ENCODE results near the gene TMEM259.

Gene TMEM259

GRCh38 chr19:1063909-1064660, 43.2 kb upstream of the TMEM259 start:
- H3K4me1 ChIP-seq (ENCODE audit: control insufficient read depth, insufficient read depth, low read length) = peaks cover 21% of the 10 kb centered on the region
- H3K27me3 ChIP-seq (ENCODE audit: control insufficient read depth in 1 of 2, insufficient read depth in 2 of 2, low read length in 2 of 2) = peaks cover 34 to 50% of the 10 kb centered on the region in 2 donors
- no peak overlapping the region for H3K9ac ChIP-seq (ENCODE audit: low read length in 2 of 2)
- no peaks in the 10 kb centered on the region for H3K9me3 ChIP-seq (ENCODE audit: control insufficient read depth in 2 of 2, low read length in 2 of 2)
- no peaks in the 10 kb centered on the region for H3K36me3 ChIP-seq (ENCODE audit: control insufficient read depth in 2 of 2, insufficient read depth in 2 of 2, low read length in 2 of 2)
- H3K27ac ChIP-seq (ENCODE audit: low read length) = no peak overlapping the region
- H3K4me3 ChIP-seq (ENCODE audit: low read length in 2 of 2) = no peak overlapping the region

GRCh38 chr19:1063030-1063908, 42.3 kb upstream of the TMEM259 start:
- Histone ChIP-seq H3K9me3 (ENCODE audit: control insufficient read depth in 2 of 2, low read length in 2 of 2) (peaks cover 0 to 7% of the 10 kb centered on the region in 2 donors), H3K4me1 (ENCODE audit: control insufficient read depth, insufficient read depth, low read length) (peaks cover 21% of the 10 kb centered on the region), H3K36me3 (ENCODE audit: control insufficient read depth in 2 of 2, insufficient read depth in 2 of 2, low read length in 2 of 2) (no peaks in the 10 kb centered on the region), H3K4me3 (ENCODE audit: low read length in 2 of 2) (no peak overlapping the region), H3K27me3 (ENCODE audit: control insufficient read depth in 1 of 2, insufficient read depth in 2 of 2, low read length in 2 of 2) (peaks cover 26 to 41% of the 10 kb centered on the region in 2 donors), H3K27ac (ENCODE audit: low read length) (no peak overlapping the region), H3K9ac (ENCODE audit: low read length in 2 of 2) (no peak overlapping the region)

GRCh38 chr19:1062387-1063029, 41.6 kb upstream of the TMEM259 start:
- Histone ChIP-seq H3K4me1 (ENCODE audit: control insufficient read depth, insufficient read depth, low read length) (peaks cover 20% of the 10 kb centered on the region), H3K27me3 (ENCODE audit: control insufficient read depth in 1 of 2, insufficient read depth in 2 of 2, low read length in 2 of 2) (peaks cover 20 to 34% of the 10 kb centered on the region in 2 donors), H3K9ac (ENCODE audit: low read length in 2 of 2) (no peak overlapping the region)

GRCh38 chr19:1061987-1062386, 41.1 kb upstream of the TMEM259 start:
- H3K27ac ChIP-seq (ENCODE audit: low read length) = no peak overlapping the region
- H3K27me3 ChIP-seq (ENCODE audit: control insufficient read depth in 1 of 2, insufficient read depth in 2 of 2, low read length in 2 of 2) = peaks cover 20 to 29% of the 10 kb centered on the region in 2 donors
- H3K36me3 ChIP-seq (ENCODE audit: control insufficient read depth in 2 of 2, insufficient read depth in 2 of 2, low read length in 2 of 2) = peaks cover 0 to 6% of the 10 kb centered on the region in 2 donors
- H3K9ac ChIP-seq (ENCODE audit: low read length in 2 of 2) = no peak overlapping the region
- no peak overlapping the region for H3K4me3 ChIP-seq (ENCODE audit: low read length in 2 of 2)
- H3K9me3 ChIP-seq (ENCODE audit: control insufficient read depth in 2 of 2, low read length in 2 of 2) = peaks cover 5 to 20% of the 10 kb centered on the region in 2 donors
- peaks cover 15% of the 10 kb centered on the region for H3K4me1 ChIP-seq (ENCODE audit: control insufficient read depth, insufficient read depth, low read length)

More at GRCh38 chr19:1062387-1063029, 41.6 kb upstream of the TMEM259 start:
- H3K9me3 ChIP-seq (ENCODE audit: control insufficient read depth in 2 of 2, low read length in 2 of 2) = peaks cover 3 to 14% of the 10 kb centered on the region in 2 donors
- peaks cover 0 to 3% of the 10 kb centered on the region in 2 donors for H3K36me3 ChIP-seq (ENCODE audit: control insufficient read depth in 2 of 2, insufficient read depth in 2 of 2, low read length in 2 of 2)
- no peak overlapping the region for H3K27ac ChIP-seq (ENCODE audit: low read length)
- no peak overlapping the region for H3K4me3 ChIP-seq (ENCODE audit: low read length in 2 of 2)

- Histone ChIP-seq H3K36me3 (ENCODE audit: control insufficient read depth in 2 of 2, insufficient read depth in 2 of 2, low read length in 2 of 2) (peaks cover 0 to 10% of the 10 kb centered on the region in 2 donors), H3K27me3 (ENCODE audit: control insufficient read depth in 1 of 2, insufficient read depth in 2 of 2, low read length in 2 of 2) (peaks cover 9 to 16% of the 10 kb centered on the region in 2 donors), H3K4me3 (ENCODE audit: low read length in 2 of 2) (no peak overlapping the region), H3K9me3 (ENCODE audit: control insufficient read depth in 2 of 2, low read length in 2 of 2) (peaks cover 5 to 33% of the 10 kb centered on the region in 2 donors), H3K9ac (ENCODE audit: low read length in 2 of 2) (no peak overlapping the region), H3K4me1 (ENCODE audit: control insufficient read depth, insufficient read depth, low read length) (peaks cover 7% of the 10 kb centered on the region), H3K27ac (ENCODE audit: low read length) (no peak overlapping the region)
Measured at GRCh38 chr19:1060689-1061088, 39.8 kb upstream of the TMEM259 start.

GRCh38 chr19:1058112-1058511, 37.2 kb upstream of the TMEM259 start:
- H3K36me3 ChIP-seq (ENCODE audit: control insufficient read depth in 2 of 2, insufficient read depth in 2 of 2, low read length in 2 of 2) = peaks cover 0 to 10% of the 10 kb centered on the region in 2 donors
- H3K4me3 ChIP-seq (ENCODE audit: low read length in 2 of 2) = no peak overlapping the region
- no peaks in the 10 kb centered on the region for H3K4me1 ChIP-seq (ENCODE audit: control insufficient read depth, insufficient read depth, low read length)
- no peak overlapping the region for H3K27ac ChIP-seq (ENCODE audit: low read length)
- H3K9ac ChIP-seq (ENCODE audit: low read length in 2 of 2) = no peak overlapping the region
- no peaks in the 10 kb centered on the region for H3K27me3 ChIP-seq (ENCODE audit: control insufficient read depth in 1 of 2, insufficient read depth in 2 of 2, low read length in 2 of 2)
- H3K9me3 ChIP-seq (ENCODE audit: control insufficient read depth in 2 of 2, low read length in 2 of 2) = peaks cover 5 to 36% of the 10 kb centered on the region in 2 donors

GRCh38 chr19:1057176-1057855, 36.4 kb upstream of the TMEM259 start:
- H3K9ac ChIP-seq (ENCODE audit: low read length in 2 of 2) = no peak overlapping the region
- peak overlapping the region in 1 of 2 donors; percentile 43 for H3K4me3 ChIP-seq (ENCODE audit: low read length in 2 of 2)
- peaks cover 5 to 36% of the 10 kb centered on the region in 2 donors for H3K9me3 ChIP-seq (ENCODE audit: control insufficient read depth in 2 of 2, low read length in 2 of 2)
- H3K4me1 ChIP-seq (ENCODE audit: control insufficient read depth, insufficient read depth, low read length) = no peaks in the 10 kb centered on the region
- peaks cover 0 to 10% of the 10 kb centered on the region in 2 donors for H3K36me3 ChIP-seq (ENCODE audit: control insufficient read depth in 2 of 2, insufficient read depth in 2 of 2, low read length in 2 of 2)
- H3K27me3 ChIP-seq (ENCODE audit: control insufficient read depth in 1 of 2, insufficient read depth in 2 of 2, low read length in 2 of 2) = no peaks in the 10 kb centered on the region
- H3K27ac ChIP-seq (ENCODE audit: low read length) = no peak overlapping the region

GRCh38 chr19:1055886-1056620, 35.1 kb upstream of the TMEM259 start:
- Histone ChIP-seq H3K9ac (ENCODE audit: low read length in 2 of 2) (no peak overlapping the region), H3K27ac (ENCODE audit: low read length) (no peak overlapping the region), H3K4me3 (ENCODE audit: low read length in 2 of 2) (no peak overlapping the region), H3K27me3 (ENCODE audit: control insufficient read depth in 1 of 2, insufficient read depth in 2 of 2, low read length in 2 of 2) (no peaks in the 10 kb centered on the region), H3K9me3 (ENCODE audit: control insufficient read depth in 2 of 2, low read length in 2 of 2) (peaks cover 5 to 36% of the 10 kb centered on the region in 2 donors), H3K36me3 (ENCODE audit: control insufficient read depth in 2 of 2, insufficient read depth in 2 of 2, low read length in 2 of 2) (peaks cover 0 to 10% of the 10 kb centered on the region in 2 donors), H3K4me1 (ENCODE audit: control insufficient read depth, insufficient read depth, low read length) (no peaks in the 10 kb centered on the region)

GRCh38 chr19:1055028-1055425, 34.1 kb upstream of the TMEM259 start:
- no peak overlapping the region for H3K4me3 ChIP-seq (ENCODE audit: low read length in 2 of 2)
- no peak overlapping the region for H3K9ac ChIP-seq (ENCODE audit: low read length in 2 of 2)
- no peak overlapping the region for H3K27ac ChIP-seq (ENCODE audit: low read length)
- H3K9me3 ChIP-seq (ENCODE audit: control insufficient read depth in 2 of 2, low read length in 2 of 2) = peaks cover 5 to 36% of the 10 kb centered on the region in 2 donors
- H3K4me1 ChIP-seq (ENCODE audit: control insufficient read depth, insufficient read depth, low read length) = no peaks in the 10 kb centered on the region
- H3K36me3 ChIP-seq (ENCODE audit: control insufficient read depth in 2 of 2, insufficient read depth in 2 of 2, low read length in 2 of 2) = peaks cover 0 to 10% of the 10 kb centered on the region in 2 donors
- H3K27me3 ChIP-seq (ENCODE audit: control insufficient read depth in 1 of 2, insufficient read depth in 2 of 2, low read length in 2 of 2) = no peaks in the 10 kb centered on the region
